Rectal smooth muscle tissue (tissue), 1 donor: ENCODE measurements around the gene TPD52L1.

Experiments used
- H3K27ac ChIP-seq: one replicate; pipeline ENCODE4 v1.7.0; 2013; ENCODE audit warnings: low read depth, low read length, inconsistent platforms
- H3K27me3 ChIP-seq: one replicate; pipeline ENCODE4 v1.7.0; 2013; ENCODE audit warnings: low read length; ENCODE audit not compliant: control insufficient read depth, insufficient read depth
- H3K36me3 ChIP-seq: one replicate; pipeline ENCODE4 v1.7.0; 2013; ENCODE audit warnings: low read length; ENCODE audit not compliant: control insufficient read depth, insufficient read depth
- H3K4me1 ChIP-seq: one replicate; pipeline ENCODE4 v1.7.0; 2013; ENCODE audit warnings: low read length; ENCODE audit not compliant: control insufficient read depth, insufficient read depth
- H3K4me3 ChIP-seq: one replicate; pipeline ENCODE4 v1.7.0; 2013; ENCODE audit warnings: low read length
- H3K9ac ChIP-seq: one replicate; pipeline ENCODE4 v1.7.0; 2013; ENCODE audit warnings: low read length

Gene TPD52L1

DNA sequence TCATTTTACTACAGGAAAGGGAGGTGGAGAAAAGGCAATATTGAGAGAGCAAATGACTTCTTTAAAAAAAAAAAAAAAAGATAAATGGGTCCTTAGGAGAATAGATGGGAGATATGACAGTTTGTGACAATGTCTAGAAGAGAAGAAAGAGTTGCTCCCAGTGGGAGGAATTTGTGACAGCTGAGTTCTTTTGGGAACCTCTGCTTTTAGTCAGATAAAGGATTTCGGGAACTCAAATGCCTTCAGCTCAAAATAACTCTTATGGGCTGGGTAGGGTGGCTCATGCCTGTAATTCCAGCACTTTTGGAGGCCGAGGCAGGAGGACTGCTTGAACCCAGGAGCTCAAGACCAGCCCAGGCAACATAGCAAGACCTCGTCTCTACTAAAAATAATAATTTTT lies 13.1 kb downstream of the TPD52L1 start:
- no peaks in the 10 kb centered on the region for H3K27me3 ChIP-seq

GRCh38 chr6:125167579-125167978 lies 14.0 kb downstream of the TPD52L1 start:
- Histone ChIP-seq H3K27me3 (no peaks in the 10 kb centered on the region), H3K4me3 (no peak overlapping the region), H3K36me3 (no peaks in the 10 kb centered on the region), H3K27ac (no peak overlapping the region), H3K4me1 (peaks cover 3% of the 10 kb centered on the region), H3K9ac (no peak overlapping the region)

More for the DNA sequence above, 13.1 kb downstream of the TPD52L1 start:
- peaks cover 3% of the 10 kb centered on the region for H3K4me1 ChIP-seq
- no peak overlapping the region for H3K9ac ChIP-seq
- no peaks in the 10 kb centered on the region for H3K36me3 ChIP-seq
- H3K27ac ChIP-seq = no peak overlapping the region
- no peak overlapping the region for H3K4me3 ChIP-seq

- Histone ChIP-seq H3K36me3 (no peaks in the 10 kb centered on the region), H3K4me1 (peaks cover 3% of the 10 kb centered on the region), H3K4me3 (no peak overlapping the region), H3K9ac (no peak overlapping the region), H3K27me3 (no peaks in the 10 kb centered on the region), H3K27ac (peak overlapping the region; percentile 51)
These were observed 15.5 kb downstream of the TPD52L1 start for GRCh38 chr6:125169058-125169457.

DNA sequence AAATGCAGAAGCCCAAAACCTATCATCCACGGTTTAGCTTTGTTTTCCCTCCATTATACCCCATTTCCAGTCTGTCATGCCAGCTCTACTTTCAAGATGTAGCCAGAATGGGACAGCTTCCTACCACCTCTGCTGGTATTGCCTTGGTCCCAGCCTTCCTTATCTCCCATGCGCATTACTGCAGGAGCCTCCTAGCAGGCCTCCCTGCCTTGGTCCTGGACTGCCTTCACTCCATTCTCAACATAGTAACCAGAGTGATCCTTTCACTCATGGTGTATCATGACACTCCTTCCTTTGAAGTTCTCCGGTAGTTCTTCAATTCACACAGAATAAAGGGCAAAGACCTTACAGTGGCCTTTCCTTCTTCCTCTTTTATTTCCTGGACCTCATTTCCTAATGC lies 15.9 kb downstream of the TPD52L1 start:
- Histone ChIP-seq H3K27me3 (no peaks in the 10 kb centered on the region), H3K27ac (peak overlapping the region; percentile 51), H3K36me3 (no peaks in the 10 kb centered on the region), H3K4me1 (peaks cover 3% of the 10 kb centered on the region), H3K9ac (no peak overlapping the region), H3K4me3 (no peak overlapping the region)

DNA sequence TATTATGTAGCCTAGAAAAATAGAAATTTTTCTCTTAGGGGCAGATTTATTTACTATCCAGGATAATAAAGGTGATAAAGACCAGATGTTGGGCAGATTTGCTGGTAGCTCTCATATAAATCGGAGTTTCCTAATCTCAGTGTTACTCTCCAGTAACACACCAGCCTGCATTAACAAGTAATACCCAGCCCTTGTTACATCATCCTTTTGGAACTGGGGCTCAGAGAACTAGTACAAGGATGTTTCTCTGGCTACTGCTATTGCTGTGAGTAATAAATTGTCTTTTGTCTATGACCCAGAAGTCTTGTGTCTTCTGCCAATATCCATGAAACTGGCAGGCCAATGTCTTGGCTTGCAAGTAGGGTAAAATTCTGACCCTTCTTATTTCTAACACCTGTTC lies 16.8 kb downstream of the TPD52L1 start:
- Histone ChIP-seq H3K9ac (no peak overlapping the region), H3K27ac (no peak overlapping the region), H3K4me3 (no peak overlapping the region), H3K4me1 (peaks cover 3% of the 10 kb centered on the region), H3K36me3 (no peaks in the 10 kb centered on the region), H3K27me3 (no peaks in the 10 kb centered on the region)

GRCh38 chr6:125173341-125174095 lies 19.9 kb downstream of the TPD52L1 start:
- Histone ChIP-seq H3K4me1 (peaks cover 3% of the 10 kb centered on the region), H3K9ac (no peak overlapping the region), H3K4me3 (no peak overlapping the region), H3K27me3 (no peaks in the 10 kb centered on the region), H3K27ac (no peak overlapping the region), H3K36me3 (no peaks in the 10 kb centered on the region)

DNA sequence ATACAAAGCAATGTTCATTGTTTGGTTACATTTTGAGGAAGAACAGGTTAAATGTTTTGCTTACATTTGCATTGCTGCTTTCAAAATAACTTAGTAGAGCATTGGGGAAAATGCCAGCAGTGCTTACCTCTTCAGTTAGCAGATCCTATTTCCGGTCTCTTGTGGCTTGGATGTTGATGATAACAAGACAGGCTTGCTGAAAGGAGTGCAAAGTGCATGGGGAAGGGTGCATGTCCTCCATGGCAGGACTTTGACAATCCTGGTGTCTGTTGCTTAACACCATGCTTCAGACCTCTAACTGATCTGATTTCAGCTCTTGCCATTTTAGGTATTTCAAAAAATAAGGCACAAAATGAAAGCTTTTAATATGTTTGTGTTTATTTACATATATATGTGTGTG lies 21.1 kb downstream of the TPD52L1 start:
- Histone ChIP-seq H3K9ac (no peak overlapping the region), H3K4me1 (peaks cover 3% of the 10 kb centered on the region), H3K27ac (no peak overlapping the region), H3K4me3 (no peak overlapping the region), H3K27me3 (no peaks in the 10 kb centered on the region), H3K36me3 (no peaks in the 10 kb centered on the region)

DNA sequence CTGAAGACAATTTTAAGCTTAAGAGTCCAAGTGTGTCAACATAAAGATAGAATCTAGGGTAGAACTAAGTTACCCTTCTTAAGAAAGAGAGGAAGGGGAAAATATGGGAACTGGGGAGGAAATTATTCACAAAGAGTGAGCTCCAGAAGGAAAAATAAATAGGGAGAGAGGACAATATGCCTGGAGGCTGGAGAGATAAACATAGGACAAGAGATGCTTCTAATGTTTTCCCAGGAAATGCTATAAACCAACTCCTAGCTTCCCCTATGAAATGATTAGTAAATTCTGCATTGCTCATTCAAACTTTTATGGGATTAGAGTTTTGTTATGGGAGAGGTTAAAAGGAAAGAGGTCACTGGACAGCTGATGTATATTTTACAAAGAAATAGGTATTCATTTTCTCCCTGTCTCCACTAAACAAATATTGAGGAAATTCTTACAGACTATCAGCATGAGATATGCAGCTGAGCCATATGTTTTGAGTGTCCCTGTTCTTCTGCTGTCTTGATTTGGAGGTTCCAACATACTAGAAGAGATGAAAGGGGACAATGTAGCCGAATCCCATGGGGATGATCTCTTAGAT lies 22.0 kb downstream of the TPD52L1 start:
- H3K27ac ChIP-seq = no peak overlapping the region
- no peaks in the 10 kb centered on the region for H3K27me3 ChIP-seq
- no peak overlapping the region for H3K4me3 ChIP-seq
- no peaks in the 10 kb centered on the region for H3K36me3 ChIP-seq
- peaks cover 3% of the 10 kb centered on the region for H3K4me1 ChIP-seq
- no peak overlapping the region for H3K9ac ChIP-seq

GRCh38 chr6:125182237-125183008 lies 28.9 kb downstream of the TPD52L1 start:
- H3K36me3 ChIP-seq = no peaks in the 10 kb centered on the region
- no peak overlapping the region for H3K4me3 ChIP-seq
- H3K4me1 ChIP-seq = no peaks in the 10 kb centered on the region
- no peak overlapping the region for H3K27ac ChIP-seq
- no peak overlapping the region for H3K9ac ChIP-seq
- H3K27me3 ChIP-seq = no peaks in the 10 kb centered on the region

- H3K9ac ChIP-seq = no peak overlapping the region
- H3K36me3 ChIP-seq = no peaks in the 10 kb centered on the region
- no peaks in the 10 kb centered on the region for H3K27me3 ChIP-seq
- H3K4me3 ChIP-seq = no peak overlapping the region
- H3K27ac ChIP-seq = no peak overlapping the region
- H3K4me1 ChIP-seq = no peaks in the 10 kb centered on the region
These were observed 29.8 kb downstream of the TPD52L1 start for GRCh38 chr6:125183391-125183790.

GRCh38 chr6:125188037-125188436 lies 34.5 kb downstream of the TPD52L1 start:
- no peaks in the 10 kb centered on the region for H3K27me3 ChIP-seq
- H3K36me3 ChIP-seq = no peaks in the 10 kb centered on the region
- H3K4me1 ChIP-seq = no peaks in the 10 kb centered on the region
- no peak overlapping the region for H3K4me3 ChIP-seq
- H3K27ac ChIP-seq = no peak overlapping the region
- H3K9ac ChIP-seq = no peak overlapping the region

- no peaks in the 10 kb centered on the region for H3K27me3 ChIP-seq
- H3K9ac ChIP-seq = no peak overlapping the region
- no peaks in the 10 kb centered on the region for H3K36me3 ChIP-seq
- H3K27ac ChIP-seq = no peak overlapping the region
- H3K4me1 ChIP-seq = no peaks in the 10 kb centered on the region
- no peak overlapping the region for H3K4me3 ChIP-seq
These were observed 35.1 kb downstream of the TPD52L1 start for GRCh38 chr6:125188594-125189203.
